Peyer's patch (tissue), 4 donors: ENCODE data around the gene HSDL2. TPM values are rescaled to one million over a fixed set of nuclear protein-coding genes. Genes with fewer than 3 reads are reported as not detected.

Experiments used
- DNase-seq, 3 donors: peaks; one replicate each; pipeline ENCODE4 v3.0.0-alpha.2; 2017 to 2019
- H3K27ac ChIP-seq, 4 donors: fragments of 200-600 bp; sonication (generic); one replicate each; pipeline ENCODE4 v1.5.1; 2016 to 2019
- H3K27me3 ChIP-seq, 2 donors: fragments of 200-600 bp; sonication (generic); one replicate each; pipeline ENCODE4 v1.5.1; 2019
- H3K36me3 ChIP-seq, 3 donors: fragments of 200-600 bp; sonication (generic); one replicate each; pipeline ENCODE4 v1.5.1; 2016 to 2019
- H3K4me1 ChIP-seq, 4 donors: fragments of 200-600 bp; sonication (generic); one replicate each; pipeline ENCODE4 v1.5.1; 2016 to 2019
- H3K4me3 ChIP-seq, 4 donors: fragments of 200-600 bp; sonication (generic); 1 replicate in 3 of 4; 2 replicates in 1 of 4; pipeline ENCODE4 v1.5.1; 2016 to 2019; ENCODE audit warnings: mild to moderate bottlenecking in 1 of 4
- H3K9me3 ChIP-seq, 4 donors: fragments of 200-600 bp; sonication (generic); one replicate each; pipeline ENCODE4 v1.5.1; 2016 to 2019; ENCODE audit warnings: mild to moderate bottlenecking in 1 of 4
- CTCF ChIP-seq, 6 experiments: fragments of 450-650 bp in 4 of 6; fragments of 200-600 bp in 2 of 6; sonication (generic) in 1 of 6; IDR thresholded peaks; one replicate each; pipeline ENCODE4 v1.5.1; 2017 to 2019; ENCODE audit warnings: antibody characterized with exemption in 6 of 6, mild to moderate bottlenecking in 3 of 6, moderate library complexity in 1 of 6
- POLR2A ChIP-seq, 2 donors: fragments of 450-650 bp; IDR thresholded peaks; one replicate each; pipeline ENCODE4 v1.5.1; 2017; ENCODE audit warnings: antibody characterized with exemption in 2 of 2, mild to moderate bottlenecking in 2 of 2, moderate library complexity in 2 of 2
- total RNA-seq, 4 donors: library from RNA; depleted of rRNA; stranded (reverse); fragments of >200 nt; gene quantifications; one replicate each; pipeline ENCODE4 v1.1.0, GENCODE V29; 2016

Gene HSDL2
- total RNA-seq, 4 donors from 2014 or later: 23.6 to 60.7 (median 39.9) TPM

DNA sequence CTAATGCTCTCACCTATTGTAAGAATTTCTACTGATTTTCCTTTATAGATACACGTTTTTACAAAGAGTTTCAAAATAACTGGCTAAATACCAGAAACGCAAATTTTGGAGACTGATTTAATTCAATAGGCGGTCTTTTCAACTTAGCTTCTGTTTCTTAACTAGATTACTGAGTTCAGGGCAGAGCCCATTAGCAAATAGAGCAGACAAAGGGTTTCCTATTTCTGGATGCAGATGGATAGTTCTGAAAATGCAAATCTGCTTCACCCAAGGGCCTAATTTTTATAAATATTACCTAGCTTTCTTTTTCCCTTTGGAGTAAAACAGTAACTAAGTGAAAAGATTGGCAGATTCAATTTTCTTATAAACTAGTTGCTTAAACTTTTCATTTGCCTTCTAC, 93.1 kb downstream of the HSDL2 start:
- Histone ChIP-seq H3K36me3 (peaks cover 0 to 5% (median 0%) of the 10 kb centered on the region in 3 donors), H3K4me1 (no peaks in the 10 kb centered on the region), H3K27ac (no peak overlapping the region), H3K27me3 (no peaks in the 10 kb centered on the region), H3K9me3 (no peaks in the 10 kb centered on the region), H3K4me3 (no peak overlapping the region)
- no peak for DNase-seq
- no peak for TF ChIP-seq CTCF (IDR thresholded peaks at IDR 0.05)
- TF ChIP-seq POLR2A (IDR thresholded peaks at IDR 0.05): no peak

DNA sequence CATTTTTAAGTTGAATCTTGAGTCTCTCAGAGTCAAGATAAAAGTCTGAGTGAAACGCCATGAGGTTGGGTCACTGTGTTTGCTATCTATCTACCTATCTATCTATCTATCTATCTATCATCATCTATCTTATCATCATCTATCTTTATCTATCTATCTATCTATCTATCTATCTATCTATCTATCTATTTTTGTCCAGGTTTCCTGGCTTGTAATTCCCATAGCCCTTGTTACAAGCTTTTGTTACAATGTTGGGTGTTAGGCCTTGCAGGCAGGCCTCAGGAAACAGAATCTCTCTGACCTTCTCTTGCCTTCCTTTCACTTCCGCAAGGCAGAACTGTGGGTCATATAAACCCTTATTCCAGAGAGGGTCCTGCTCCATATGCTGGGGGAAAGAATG, 94.1 kb downstream of the HSDL2 start:
- Histone ChIP-seq H3K27me3 (no peaks in the 10 kb centered on the region), H3K36me3 (peaks cover 0 to 5% (median 0%) of the 10 kb centered on the region in 3 donors), H3K4me1 (no peaks in the 10 kb centered on the region), H3K9me3 (no peaks in the 10 kb centered on the region), H3K27ac (no peak overlapping the region), H3K4me3 (no peak overlapping the region)
- no peak for TF ChIP-seq POLR2A (IDR thresholded peaks at IDR 0.05)
- no peak for TF ChIP-seq CTCF (IDR thresholded peaks at IDR 0.05)
- DNase-seq: no peak

GRCh38 chr9:112475318-112475717, 95.4 kb downstream of the HSDL2 start:
- Histone ChIP-seq H3K27me3 (no peaks in the 10 kb centered on the region), H3K4me1 (no peaks in the 10 kb centered on the region), H3K4me3 (no peak overlapping the region), H3K27ac (no peak overlapping the region), H3K9me3 (no peaks in the 10 kb centered on the region), H3K36me3 (peaks cover 0 to 5% (median 0%) of the 10 kb centered on the region in 3 donors)
- no peak for DNase-seq
- TF ChIP-seq POLR2A (IDR thresholded peaks at IDR 0.05) (no peak), CTCF (IDR thresholded peaks at IDR 0.05) (no peak)

DNA sequence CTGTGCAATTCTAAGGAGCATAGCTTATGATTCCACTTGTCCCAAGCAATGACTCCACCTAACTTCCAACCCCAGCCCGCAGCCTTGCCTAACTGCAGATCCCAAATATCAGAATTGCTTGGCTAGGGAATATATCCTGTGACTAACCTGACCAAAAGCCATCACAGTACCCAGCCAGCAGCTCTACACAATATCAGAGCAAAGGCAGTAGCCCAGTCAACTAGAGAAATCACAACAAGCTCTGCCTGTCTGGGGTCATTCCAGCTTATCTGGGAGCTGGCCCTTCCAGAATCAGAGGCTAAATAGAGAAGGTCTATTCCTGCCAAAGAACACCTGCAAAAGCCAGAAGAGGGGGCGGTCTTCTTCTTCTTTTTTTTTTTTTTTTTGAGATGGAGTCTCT, 97.4 kb downstream of the HSDL2 start:
- TF ChIP-seq POLR2A (IDR thresholded peaks at IDR 0.05) (no peak), CTCF (IDR thresholded peaks at IDR 0.05) (no peak)
- Histone ChIP-seq H3K4me3 (no peak overlapping the region), H3K27ac (no peak overlapping the region), H3K9me3 (no peaks in the 10 kb centered on the region), H3K4me1 (no peaks in the 10 kb centered on the region), H3K27me3 (no peaks in the 10 kb centered on the region), H3K36me3 (peaks cover 0 to under 1% (median 0%) of the 10 kb centered on the region in 3 donors)
- DNase-seq: no peak

DNA sequence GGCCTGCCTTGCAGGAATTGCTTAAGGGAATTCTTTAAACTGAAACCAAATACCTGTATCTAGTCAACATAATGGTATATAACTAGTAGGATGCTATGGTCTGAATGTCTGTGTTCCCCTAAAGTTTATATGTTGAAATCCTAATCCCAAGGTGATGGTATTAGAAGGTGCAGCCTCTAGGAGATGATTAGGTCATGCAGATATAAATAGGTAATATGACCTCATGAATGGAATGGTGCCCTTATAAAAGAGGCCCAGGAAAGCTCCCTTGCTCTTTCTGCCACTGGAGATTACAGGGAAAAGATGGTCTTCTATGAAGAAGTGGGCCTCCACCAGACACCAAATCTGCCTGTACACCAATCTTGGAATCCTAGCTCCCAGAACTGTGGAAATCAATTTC, 99.3 kb downstream of the HSDL2 start:
- no peak for TF ChIP-seq POLR2A (IDR thresholded peaks at IDR 0.05)
- TF ChIP-seq CTCF (IDR thresholded peaks at IDR 0.05): no peak
- no peak overlapping the region for H3K4me3 ChIP-seq
- no peaks in the 10 kb centered on the region for H3K9me3 ChIP-seq

DNA sequence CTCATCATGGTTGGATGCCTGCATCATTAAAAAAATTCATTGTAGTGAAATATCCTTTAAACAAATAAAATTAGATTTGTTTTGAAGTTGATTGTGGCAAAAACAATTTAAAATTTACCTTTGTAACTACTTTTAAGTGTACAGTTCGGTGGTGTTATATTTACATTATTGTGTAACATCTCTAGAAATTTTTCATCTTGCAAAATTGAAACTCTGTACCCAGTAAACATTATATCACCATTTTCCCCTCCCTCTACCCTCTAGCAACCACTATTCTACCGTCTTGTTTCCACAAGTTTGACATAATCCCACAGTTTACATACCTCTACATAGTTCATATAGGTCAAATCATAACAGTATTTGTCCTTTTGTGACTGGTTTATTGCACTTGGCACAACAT, 104.7 kb downstream of the HSDL2 start:
- Histone ChIP-seq H3K4me3 (no peak overlapping the region), H3K27ac (no peak overlapping the region)
- no peak for DNase-seq

More for the DNA sequence above, 99.3 kb downstream of the HSDL2 start:
- Histone ChIP-seq H3K27ac (no peak overlapping the region), H3K36me3 (no peaks in the 10 kb centered on the region), H3K27me3 (no peaks in the 10 kb centered on the region), H3K4me1 (no peaks in the 10 kb centered on the region)
- DNase-seq: no peak

More for the DNA sequence above, 104.7 kb downstream of the HSDL2 start:
- H3K9me3 ChIP-seq: no peaks in the 10 kb centered on the region
- TF ChIP-seq POLR2A (IDR thresholded peaks at IDR 0.05): no peak
- TF ChIP-seq CTCF (IDR thresholded peaks at IDR 0.05): no peak
- H3K4me1 ChIP-seq: peaks cover 0 to 13% (median 0%) of the 10 kb centered on the region in 4 donors
- H3K36me3 ChIP-seq: no peaks in the 10 kb centered on the region
- no peaks in the 10 kb centered on the region for H3K27me3 ChIP-seq
